Measurements from ENCODE around the gene KCNAB1. TPM values are rescaled to one million over a fixed set of nuclear protein-coding genes. Genes with fewer than 3 reads are reported as not detected.

Gene KCNAB1
- total RNA-seq, 1 experiment from 2014 or later, result 1.4 TPM

- no peaks in the 10 kb centered on the region for H4K20me1 ChIP-seq (ENCODE audit: insufficient read depth)
- ChIA-PET CTCF (no interaction called here), POLR2A (ENCODE audit: unreplicated experiment) (no interaction called here)
- TF ChIP-seq CTCF (conservative IDR thresholded peaks at IDR 0.05) (no peak), EZH2 (IDR thresholded peaks at IDR 0.05; ENCODE audit: low read depth) (no peak)
- intact Hi-C loops (cut with micrococcal nuclease; ENCODE audit: unreplicated experiment), result no loop called here
- H2AFZ ChIP-seq, result no peak overlapping the region
- no peak for DNase-seq
- BruUV-seq (replicated peaks), result no TSS peak
- H3K4me1 ChIP-seq (replicated peaks; ENCODE audit: insufficient read depth), result no peaks in the 10 kb centered on the region
- no peaks in the 10 kb centered on the region for H3K36me3 ChIP-seq (ENCODE audit: low read depth)
- no peaks in the 10 kb centered on the region for H3K79me2 ChIP-seq (ENCODE audit: low read depth)
- no peaks in the 10 kb centered on the region for H3K9me2 ChIP-seq (ENCODE audit: insufficient read depth)
- no peak overlapping the region for H3K27ac ChIP-seq
- no peak overlapping the region for H3K4me3 ChIP-seq
- H3K4me2 ChIP-seq, result no peak overlapping the region
- H3K27me3 ChIP-seq (ENCODE audit: insufficient read depth, low read depth), result no peaks in the 10 kb centered on the region
- H3F3A ChIP-seq (ENCODE audit: insufficient read depth, low read depth), result no peaks in the 10 kb centered on the region
- H3K9me3 ChIP-seq (ENCODE audit: insufficient read depth, low read depth), result no peaks in the 10 kb centered on the region
Observed at GRCh38 chr3:156258301-156258700, 137.9 kb downstream of the KCNAB1 start.

- H3K9me2 ChIP-seq (ENCODE audit: insufficient read depth), result no peaks in the 10 kb centered on the region
- H3K27me3 ChIP-seq (ENCODE audit: insufficient read depth, low read depth), result no peaks in the 10 kb centered on the region
- H3K4me3 ChIP-seq, result no peak overlapping the region
- BruUV-seq (replicated peaks), result no TSS peak
- H3F3A ChIP-seq (ENCODE audit: insufficient read depth, low read depth), result no peaks in the 10 kb centered on the region
- no peak for DNase-seq
- CTCF ChIA-PET, result interaction anchor here (0.6 kb wide), 1 partner anchor 36 kb away, joined by 4 read pairs; no protein-coding TSS in a partner anchor
- POLR2A ChIA-PET (ENCODE audit: unreplicated experiment), result no interaction called here
- intact Hi-C loops (cut with micrococcal nuclease; ENCODE audit: unreplicated experiment), result no loop called here
- no peak overlapping the region for H3K4me2 ChIP-seq
- no peaks in the 10 kb centered on the region for H4K20me1 ChIP-seq (ENCODE audit: insufficient read depth)
- H3K79me2 ChIP-seq (ENCODE audit: low read depth), result no peaks in the 10 kb centered on the region
- no peaks in the 10 kb centered on the region for H3K4me1 ChIP-seq (replicated peaks; ENCODE audit: insufficient read depth)
- no peak overlapping the region for H3K27ac ChIP-seq
- no peak for TF ChIP-seq CTCF (conservative IDR thresholded peaks at IDR 0.05)
- TF ChIP-seq EZH2 (IDR thresholded peaks at IDR 0.05; ENCODE audit: low read depth), result no peak
- no peaks in the 10 kb centered on the region for H3K36me3 ChIP-seq (ENCODE audit: low read depth)
- no peaks in the 10 kb centered on the region for H3K9me3 ChIP-seq (ENCODE audit: insufficient read depth, low read depth)
- no peak overlapping the region for H2AFZ ChIP-seq
Observed at GRCh38 chr3:156259896-156260295, 139.5 kb downstream of the KCNAB1 start.

GRCh38 chr3:156260331-156260730, 140.0 kb downstream of the KCNAB1 start:
- no peaks in the 10 kb centered on the region for H3K4me1 ChIP-seq (replicated peaks; ENCODE audit: insufficient read depth)
- H2AFZ ChIP-seq, result no peak overlapping the region
- H4K20me1 ChIP-seq (ENCODE audit: insufficient read depth), result no peaks in the 10 kb centered on the region
- ChIA-PET CTCF (no interaction called here), POLR2A (ENCODE audit: unreplicated experiment) (no interaction called here)
- H3F3A ChIP-seq (ENCODE audit: insufficient read depth, low read depth), result no peaks in the 10 kb centered on the region
- no TSS peak for BruUV-seq (replicated peaks)
- H3K27ac ChIP-seq, result no peak overlapping the region
- no peaks in the 10 kb centered on the region for H3K9me2 ChIP-seq (ENCODE audit: insufficient read depth)
- intact Hi-C loops (cut with micrococcal nuclease; ENCODE audit: unreplicated experiment), result no loop called here
- DNase-seq, result no peak
- TF ChIP-seq CTCF (conservative IDR thresholded peaks at IDR 0.05), result no peak
- TF ChIP-seq EZH2 (IDR thresholded peaks at IDR 0.05; ENCODE audit: low read depth), result no peak
- H3K4me3 ChIP-seq, result no peak overlapping the region
- H3K27me3 ChIP-seq (ENCODE audit: insufficient read depth, low read depth), result no peaks in the 10 kb centered on the region
- no peaks in the 10 kb centered on the region for H3K36me3 ChIP-seq (ENCODE audit: low read depth)
- no peaks in the 10 kb centered on the region for H3K79me2 ChIP-seq (ENCODE audit: low read depth)
- H3K4me2 ChIP-seq, result no peak overlapping the region
- no peaks in the 10 kb centered on the region for H3K9me3 ChIP-seq (ENCODE audit: insufficient read depth, low read depth)

All from PC-9 (cell line).